H1 (cell line): ENCODE results near the gene SPATA13.

ENCODE experiments used
- CBX8 ChIP-seq: fragments of 300-800, 300-1000 bp; sonication (generic); IDR thresholded peaks from 2 replicates; pipeline ENCODE4 v1.7.1; 2016; ENCODE audit warnings: low read depth, low read length, borderline replicate concordance
- CTBP2 ChIP-seq: IDR thresholded peaks from 2 replicates; pipeline ENCODE4 v1.7.0; 2011; ENCODE audit warnings: borderline replicate concordance, mild to moderate bottlenecking, moderate library complexity, mixed read lengths, low read length; ENCODE audit not compliant: insufficient read depth, insufficient read length
- CTCF ChIP-seq, 3 experiments: IDR thresholded peaks; 1 replicate in 2 of 3; 2 replicates in 1 of 3; pipeline versions ENCODE4 v1.5.1 to v1.6.1; 2011; ENCODE audit warnings: low read length in 3 of 3, mild to moderate bottlenecking in 3 of 3, inconsistent platforms in 2 of 3, low read depth in 1 of 3, moderate library complexity in 1 of 3; ENCODE audit not compliant: insufficient read depth in 1 of 3; ENCODE audit errors: control extremely low read depth in 1 of 3
- EP300 ChIP-seq, 2 experiments: IDR thresholded peaks; 1 replicate in 1 of 2; 2 replicates in 1 of 2; pipeline ENCODE4 v1.6.1; 2011 to 2012; ENCODE audit warnings: low read depth in 2 of 2, low read length in 2 of 2, mild to moderate bottlenecking in 2 of 2, borderline replicate concordance in 1 of 2, inconsistent platforms in 1 of 2, moderate library complexity in 1 of 2
- HDAC2 ChIP-seq, 2 experiments: fragments of 300-600 bp in 1 of 2; sonication (generic) in 1 of 2; IDR thresholded peaks; 2 replicates each; pipeline ENCODE4 v1.6.1; 2011 to 2012; ENCODE audit warnings: low read depth in 2 of 2, low read length in 2 of 2, mild to moderate bottlenecking in 2 of 2, moderate library complexity in 2 of 2, borderline replicate concordance in 1 of 2, inconsistent platforms in 1 of 2
- POLR2A ChIP-seq, 2 experiments: IDR thresholded peaks; 1 replicate in 1 of 2; 2 replicates in 1 of 2; pipeline ENCODE4 v1.6.1; 2011; ENCODE audit warnings: low read depth in 2 of 2, low read length in 2 of 2, mild to moderate bottlenecking in 2 of 2; ENCODE audit errors: control extremely low read depth in 1 of 2
- SIN3A ChIP-seq, 2 experiments: IDR thresholded peaks in 1 of 2; conservative IDR thresholded peaks in 1 of 2; 2 replicates each; pipeline ENCODE4 v1.6.1; 2011 to 2012; ENCODE audit warnings: low read length in 2 of 2, improper control_type of control experiment in 1 of 2, low read depth in 1 of 2, mild to moderate bottlenecking in 1 of 2

- TF ChIP-seq EP300 (IDR thresholded peaks at IDR 0.05; ENCODE audit: borderline replicate concordance in 1 of 2, low read depth in 2 of 2, low read length in 2 of 2) = no peak
- no peak for TF ChIP-seq SIN3A (conservative IDR thresholded peaks at IDR 0.05 in 1 of 2, IDR thresholded peaks at IDR 0.05 in 1 of 2; ENCODE audit: low read depth in 1 of 2, low read length in 2 of 2)
- TF ChIP-seq HDAC2 (IDR thresholded peaks at IDR 0.05; ENCODE audit: borderline replicate concordance in 1 of 2, low read depth in 2 of 2, low read length in 2 of 2) = no peak
- no peak for TF ChIP-seq POLR2A (IDR thresholded peaks at IDR 0.05; ENCODE audit: control extremely low read depth in 1 of 2, low read depth in 2 of 2, low read length in 2 of 2)
- TF ChIP-seq CBX8 = no peak
- TF ChIP-seq CTCF (IDR thresholded peaks at IDR 0.05; ENCODE audit: control extremely low read depth in 1 of 3, insufficient read depth in 1 of 3, low read depth in 1 of 3, low read length in 3 of 3) = no peak
- TF ChIP-seq CTBP2 = no peak
Measured at GRCh38 chr13:24251525-24251924, 91.0 kb downstream of the SPATA13 start.
